GM10266 (cell line): Measurements from ENCODE around the gene TEAD4.

Experiments
- DNase-seq: peaks from one replicate; pipeline ENCODE4 v3.0.0; 2012; ENCODE audit errors: extremely low spot score
- TF ChIP-seq, protein P1 (sequence below): IDR thresholded peaks from 2 replicates; pipeline ENCODE4 v1.5.1; 2012; ENCODE audit warnings: mild to moderate bottlenecking, low read depth; ENCODE audit not compliant: control insufficient read depth, insufficient read depth; ENCODE audit errors: missing control alignments

The TEAD4 gene

DNA sequence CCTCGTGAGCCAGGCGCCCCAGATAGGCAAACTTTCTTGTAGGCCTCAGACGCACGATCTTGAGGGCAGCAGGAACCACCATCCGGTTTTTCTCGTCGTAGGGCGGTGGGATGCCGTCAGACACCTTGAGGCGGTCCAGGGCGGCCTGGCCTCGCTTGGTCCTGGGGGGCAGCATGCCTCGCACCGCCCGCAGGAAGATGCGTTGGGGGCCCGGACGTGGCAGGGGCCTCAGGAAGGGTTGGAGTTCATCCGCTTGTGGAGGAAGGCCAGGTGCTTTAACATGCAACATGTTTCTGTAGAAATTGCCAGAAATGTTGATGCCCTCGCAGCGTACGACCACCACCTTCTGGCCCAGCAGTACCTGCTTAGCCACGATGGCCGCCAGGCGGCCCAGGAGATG, 112.5 kb downstream of the TEAD4 start:
- no peak for DNase-seq
- TF ChIP-seq, protein P1, sequence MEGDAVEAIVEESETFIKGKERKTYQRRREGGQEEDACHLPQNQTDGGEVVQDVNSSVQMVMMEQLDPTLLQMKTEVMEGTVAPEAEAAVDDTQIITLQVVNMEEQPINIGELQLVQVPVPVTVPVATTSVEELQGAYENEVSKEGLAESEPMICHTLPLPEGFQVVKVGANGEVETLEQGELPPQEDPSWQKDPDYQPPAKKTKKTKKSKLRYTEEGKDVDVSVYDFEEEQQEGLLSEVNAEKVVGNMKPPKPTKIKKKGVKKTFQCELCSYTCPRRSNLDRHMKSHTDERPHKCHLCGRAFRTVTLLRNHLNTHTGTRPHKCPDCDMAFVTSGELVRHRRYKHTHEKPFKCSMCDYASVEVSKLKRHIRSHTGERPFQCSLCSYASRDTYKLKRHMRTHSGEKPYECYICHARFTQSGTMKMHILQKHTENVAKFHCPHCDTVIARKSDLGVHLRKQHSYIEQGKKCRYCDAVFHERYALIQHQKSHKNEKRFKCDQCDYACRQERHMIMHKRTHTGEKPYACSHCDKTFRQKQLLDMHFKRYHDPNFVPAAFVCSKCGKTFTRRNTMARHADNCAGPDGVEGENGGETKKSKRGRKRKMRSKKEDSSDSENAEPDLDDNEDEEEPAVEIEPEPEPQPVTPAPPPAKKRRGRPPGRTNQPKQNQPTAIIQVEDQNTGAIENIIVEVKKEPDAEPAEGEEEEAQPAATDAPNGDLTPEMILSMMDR = no peak

DNA sequence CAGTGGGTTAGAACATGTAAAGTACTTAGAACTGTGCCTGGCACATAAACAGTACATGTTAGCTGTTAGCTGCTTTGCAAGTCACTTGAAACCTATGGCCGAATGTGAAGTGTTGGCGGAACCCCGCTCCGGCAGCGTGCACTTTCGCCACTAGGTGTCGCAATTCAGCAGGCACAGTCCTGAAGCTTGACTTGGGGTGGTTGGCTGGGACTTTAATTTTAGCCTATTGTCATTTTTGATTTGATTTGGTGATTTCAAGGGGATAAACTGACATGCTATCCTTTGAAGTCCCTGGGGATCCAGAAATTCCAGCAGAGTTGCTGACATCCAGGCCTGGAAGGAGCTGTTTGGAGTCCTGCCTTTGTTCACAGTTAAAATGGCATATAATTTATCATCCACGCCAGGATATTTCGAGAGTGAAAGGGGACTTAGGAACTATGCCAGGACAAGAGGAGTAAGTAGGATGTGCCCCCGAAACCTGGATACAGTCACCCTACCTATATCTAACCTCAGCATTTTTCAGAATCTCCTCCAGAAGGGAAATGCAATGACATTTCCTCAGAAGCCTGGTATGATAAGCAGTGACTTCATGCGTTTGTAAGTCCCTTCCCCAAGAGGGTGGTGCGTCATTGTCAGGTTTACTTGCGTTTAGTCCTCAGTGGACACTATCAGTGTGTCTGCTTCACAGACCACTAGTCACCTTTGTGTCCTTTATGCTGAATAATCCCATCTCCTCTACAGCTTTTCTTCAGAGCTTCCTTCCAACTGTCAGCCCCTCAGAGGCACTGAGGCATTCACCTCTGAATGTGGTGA, 114.4 kb downstream of the TEAD4 start:
- DNase-seq = peak; percentile 92
- TF ChIP-seq, protein P1 = peak; percentile 98

DNA sequence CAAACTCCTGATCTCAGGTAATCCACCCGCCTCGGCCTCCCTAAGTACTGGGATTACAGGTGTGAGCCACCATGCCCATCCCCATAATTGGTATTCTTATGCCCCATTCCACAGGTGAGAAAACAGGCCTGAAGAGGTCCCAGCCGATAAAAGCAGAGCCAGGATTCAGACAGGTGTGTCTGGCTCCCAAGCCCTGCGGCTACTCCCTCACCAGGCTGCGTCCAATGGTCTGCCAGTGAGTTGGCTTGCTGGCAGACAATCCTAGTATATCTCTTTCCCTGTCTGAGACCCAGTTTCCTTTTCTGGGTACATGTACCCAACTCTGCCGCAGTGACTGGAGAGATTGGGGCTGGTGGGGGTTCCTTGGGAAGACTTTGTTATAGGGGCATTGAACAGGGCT, 116.1 kb downstream of the TEAD4 start:
- DNase-seq = no peak
- TF ChIP-seq, protein P1 = no peak

DNA sequence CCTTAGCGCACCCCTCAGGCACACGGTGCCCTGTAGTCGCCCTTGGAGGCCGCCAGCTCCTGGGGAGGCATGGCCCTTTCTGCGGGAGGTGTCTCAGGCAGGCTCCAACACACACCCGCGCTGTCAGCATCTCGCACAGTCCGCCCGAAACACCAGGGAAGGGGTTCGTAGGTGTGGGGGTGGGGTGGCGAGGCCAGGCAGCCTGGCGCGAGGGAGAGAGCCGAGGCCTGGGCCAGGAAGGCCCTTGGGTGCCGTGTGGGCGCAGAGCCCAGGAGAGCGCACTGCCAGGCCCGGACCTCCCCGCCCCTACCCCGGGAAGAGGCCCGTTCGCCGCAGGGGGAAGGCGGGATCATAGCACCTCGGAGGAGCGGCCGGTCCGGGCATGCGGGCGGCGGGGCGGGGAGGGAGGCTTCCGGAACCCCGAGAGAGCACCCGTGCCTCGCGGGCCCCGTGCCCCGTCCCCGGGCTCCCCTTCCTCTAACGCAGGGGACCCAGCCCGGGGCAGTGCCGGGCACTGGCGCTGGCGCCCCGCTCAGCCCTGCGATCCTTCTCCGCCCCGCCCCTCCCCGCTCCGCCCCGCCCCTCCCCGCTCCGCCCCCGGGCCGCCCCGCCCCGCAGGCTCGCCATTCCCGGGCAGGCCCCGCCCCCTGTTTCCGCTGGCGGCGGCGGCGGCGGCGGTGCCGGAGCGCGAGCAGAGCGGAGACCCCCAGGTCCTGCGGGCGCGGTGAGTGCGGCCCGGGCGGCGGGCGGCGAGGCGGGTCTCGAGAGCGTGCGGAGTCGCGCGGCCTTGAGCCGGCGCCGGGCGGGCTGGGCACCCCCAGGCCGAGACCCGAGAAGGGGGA, 117.8 kb downstream of the TEAD4 start, which contains the start of gene TSPAN9:
TSS of gene TSPAN9 (plus strand) at position 650 of the 842 bp plus-strand sequence. CDS start 123,815 bp downstream, outside the sequence.
- peak; percentile 92 for DNase-seq
- TF ChIP-seq, protein P1 = no peak

DNA sequence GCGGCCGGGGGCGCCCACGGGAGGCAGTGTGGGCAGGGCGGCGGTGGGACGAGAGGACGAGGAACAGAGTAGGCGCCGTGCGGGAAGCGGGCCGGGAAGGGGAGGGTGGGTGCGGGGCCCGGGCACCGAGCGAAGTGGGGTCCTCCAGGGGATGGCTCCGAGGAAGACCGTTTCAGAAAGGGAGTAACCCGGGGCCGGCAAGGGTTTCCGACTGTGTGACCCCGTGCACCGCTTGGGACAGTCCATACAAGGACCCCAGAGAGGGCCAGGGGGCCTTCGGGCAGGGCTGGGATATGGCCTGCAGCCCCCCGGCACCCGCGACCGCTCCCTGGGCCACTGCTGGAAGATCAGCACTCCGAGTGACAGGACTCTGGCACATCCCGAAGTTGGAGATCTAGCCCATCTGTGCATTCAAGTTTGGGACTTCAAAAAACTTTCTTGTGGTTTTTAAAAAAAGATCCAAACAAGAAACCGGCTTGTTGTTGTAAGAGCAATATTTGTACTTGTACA, 118.4 kb downstream of the TEAD4 start:
- no peak for DNase-seq
- TF ChIP-seq, protein P1 = no peak

DNA sequence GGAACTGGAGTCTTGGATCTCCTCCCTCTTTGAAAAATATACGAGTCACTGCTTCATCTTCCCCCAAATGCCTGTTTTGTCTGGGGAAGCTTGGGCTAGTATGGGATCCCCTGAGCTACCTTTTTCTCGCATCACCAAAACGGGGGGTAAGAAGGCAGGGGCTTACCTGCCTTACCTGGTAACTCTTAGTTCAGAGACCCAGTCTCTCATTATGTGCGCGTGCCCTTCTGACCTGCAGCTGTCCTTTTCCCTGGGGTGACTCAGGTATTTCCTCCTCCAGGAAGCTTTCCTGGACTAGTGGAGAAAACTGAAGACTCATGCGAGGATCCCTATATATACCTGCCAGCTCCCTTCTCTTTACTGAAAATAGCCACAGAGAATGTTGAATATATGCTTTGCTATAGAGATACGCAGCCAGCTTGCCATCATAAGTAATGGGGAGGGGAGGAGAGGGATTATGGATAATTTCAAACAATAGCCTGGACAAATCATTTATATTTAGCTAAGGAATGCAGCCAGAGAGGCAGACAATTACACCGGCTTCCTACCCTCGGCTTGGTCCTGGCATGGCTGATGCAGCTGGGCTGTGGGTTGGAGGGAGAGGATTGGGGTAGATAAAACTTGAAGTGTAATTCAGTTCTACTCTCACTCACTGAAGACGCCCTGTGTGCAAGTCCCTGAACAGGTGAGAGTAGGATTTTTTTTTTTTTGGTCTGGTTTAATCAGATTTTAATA, 119.1 kb downstream of the TEAD4 start:
- TF ChIP-seq, protein P1 = no peak
- DNase-seq = no peak
